ENCODE data around the gene SETBP1. TPM values are rescaled to one million over a fixed set of nuclear protein-coding genes. Genes with fewer than 3 reads are reported as not detected.

The SETBP1 gene
- total RNA-seq, 1 experiment from 2014 or later, result 9.6 TPM

DNA sequence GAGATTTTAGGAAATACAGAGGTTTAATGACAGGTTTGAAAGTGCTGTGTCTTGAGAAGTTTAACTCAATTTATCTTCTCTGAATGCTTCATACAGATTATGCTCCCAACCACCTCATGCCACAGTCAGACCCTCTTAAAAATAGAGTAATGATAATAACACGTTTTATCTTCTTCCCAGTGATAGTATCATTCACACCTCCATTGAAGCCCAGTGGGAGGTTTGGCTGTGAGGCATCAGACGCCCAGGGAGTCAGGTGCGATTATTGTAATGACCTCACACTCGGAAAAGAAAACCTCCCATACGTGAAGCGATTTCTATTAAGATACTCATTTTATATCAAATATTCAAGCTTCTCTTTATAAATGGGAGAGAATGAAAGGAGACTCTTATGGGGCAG is 366.3 kb downstream of the SETBP1 start:
- DNase-seq (ENCODE audit: low spot score), result no peak
- ChIA-PET CTCF (no interaction called here), POLR2A (no interaction called here)
- TF ChIP-seq MAX (CRISPR knock-in tag; IDR thresholded peaks at IDR 0.05) (no peak), NFYB (CRISPR knock-in tag; conservative IDR thresholded peaks at IDR 0.05; ENCODE audit: low read depth) (no peak), NR3C1 (CRISPR knock-in tag; conservative IDR thresholded peaks at IDR 0.05; ENCODE audit: low read depth) (no peak), ZNF138 (CRISPR knock-in tag; conservative IDR thresholded peaks at IDR 0.05) (no peak), ARID4B (CRISPR knock-in tag; IDR thresholded peaks at IDR 0.05; ENCODE audit: borderline replicate concordance) (no peak), EMX1 (CRISPR knock-in tag; IDR thresholded peaks at IDR 0.05) (no peak), RELA (CRISPR knock-in tag; IDR thresholded peaks at IDR 0.05; ENCODE audit: borderline replicate concordance) (no peak), USF2 (CRISPR knock-in tag; IDR thresholded peaks at IDR 0.05) (no peak), GRHL2 (CRISPR knock-in tag; IDR thresholded peaks at IDR 0.05; ENCODE audit: insufficient replicate concordance, severe bottlenecking) (no peak), GABPB1 (CRISPR knock-in tag; IDR thresholded peaks at IDR 0.05) (no peak)
- TF ChIP-seq, protein P1, sequence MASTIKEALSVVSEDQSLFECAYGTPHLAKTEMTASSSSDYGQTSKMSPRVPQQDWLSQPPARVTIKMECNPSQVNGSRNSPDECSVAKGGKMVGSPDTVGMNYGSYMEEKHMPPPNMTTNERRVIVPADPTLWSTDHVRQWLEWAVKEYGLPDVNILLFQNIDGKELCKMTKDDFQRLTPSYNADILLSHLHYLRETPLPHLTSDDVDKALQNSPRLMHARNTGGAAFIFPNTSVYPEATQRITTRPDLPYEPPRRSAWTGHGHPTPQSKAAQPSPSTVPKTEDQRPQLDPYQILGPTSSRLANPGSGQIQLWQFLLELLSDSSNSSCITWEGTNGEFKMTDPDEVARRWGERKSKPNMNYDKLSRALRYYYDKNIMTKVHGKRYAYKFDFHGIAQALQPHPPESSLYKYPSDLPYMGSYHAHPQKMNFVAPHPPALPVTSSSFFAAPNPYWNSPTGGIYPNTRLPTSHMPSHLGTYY (CRISPR knock-in tag; IDR thresholded peaks at IDR 0.05), result no peak
- TF ChIP-seq, protein P2, sequence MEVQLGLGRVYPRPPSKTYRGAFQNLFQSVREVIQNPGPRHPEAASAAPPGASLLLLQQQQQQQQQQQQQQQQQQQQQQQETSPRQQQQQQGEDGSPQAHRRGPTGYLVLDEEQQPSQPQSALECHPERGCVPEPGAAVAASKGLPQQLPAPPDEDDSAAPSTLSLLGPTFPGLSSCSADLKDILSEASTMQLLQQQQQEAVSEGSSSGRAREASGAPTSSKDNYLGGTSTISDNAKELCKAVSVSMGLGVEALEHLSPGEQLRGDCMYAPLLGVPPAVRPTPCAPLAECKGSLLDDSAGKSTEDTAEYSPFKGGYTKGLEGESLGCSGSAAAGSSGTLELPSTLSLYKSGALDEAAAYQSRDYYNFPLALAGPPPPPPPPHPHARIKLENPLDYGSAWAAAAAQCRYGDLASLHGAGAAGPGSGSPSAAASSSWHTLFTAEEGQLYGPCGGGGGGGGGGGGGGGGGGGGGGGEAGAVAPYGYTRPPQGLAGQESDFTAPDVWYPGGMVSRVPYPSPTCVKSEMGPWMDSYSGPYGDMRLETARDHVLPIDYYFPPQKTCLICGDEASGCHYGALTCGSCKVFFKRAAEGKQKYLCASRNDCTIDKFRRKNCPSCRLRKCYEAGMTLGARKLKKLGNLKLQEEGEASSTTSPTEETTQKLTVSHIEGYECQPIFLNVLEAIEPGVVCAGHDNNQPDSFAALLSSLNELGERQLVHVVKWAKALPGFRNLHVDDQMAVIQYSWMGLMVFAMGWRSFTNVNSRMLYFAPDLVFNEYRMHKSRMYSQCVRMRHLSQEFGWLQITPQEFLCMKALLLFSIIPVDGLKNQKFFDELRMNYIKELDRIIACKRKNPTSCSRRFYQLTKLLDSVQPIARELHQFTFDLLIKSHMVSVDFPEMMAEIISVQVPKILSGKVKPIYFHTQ (CRISPR knock-in tag; IDR thresholded peaks at IDR 0.05), result no peak
- Mint-ChIP-seq H3K27ac (no peak overlapping the region), H3K36me3 (no peaks in the 10 kb centered on the region), H3K27me3 (ENCODE audit: low read depth) (no peaks in the 10 kb centered on the region), H3K4me3 (no peak overlapping the region), H3K4me1 (no peaks in the 10 kb centered on the region), H3K9me3 (no peaks in the 10 kb centered on the region)
- ATAC-seq, result no peak

DNA sequence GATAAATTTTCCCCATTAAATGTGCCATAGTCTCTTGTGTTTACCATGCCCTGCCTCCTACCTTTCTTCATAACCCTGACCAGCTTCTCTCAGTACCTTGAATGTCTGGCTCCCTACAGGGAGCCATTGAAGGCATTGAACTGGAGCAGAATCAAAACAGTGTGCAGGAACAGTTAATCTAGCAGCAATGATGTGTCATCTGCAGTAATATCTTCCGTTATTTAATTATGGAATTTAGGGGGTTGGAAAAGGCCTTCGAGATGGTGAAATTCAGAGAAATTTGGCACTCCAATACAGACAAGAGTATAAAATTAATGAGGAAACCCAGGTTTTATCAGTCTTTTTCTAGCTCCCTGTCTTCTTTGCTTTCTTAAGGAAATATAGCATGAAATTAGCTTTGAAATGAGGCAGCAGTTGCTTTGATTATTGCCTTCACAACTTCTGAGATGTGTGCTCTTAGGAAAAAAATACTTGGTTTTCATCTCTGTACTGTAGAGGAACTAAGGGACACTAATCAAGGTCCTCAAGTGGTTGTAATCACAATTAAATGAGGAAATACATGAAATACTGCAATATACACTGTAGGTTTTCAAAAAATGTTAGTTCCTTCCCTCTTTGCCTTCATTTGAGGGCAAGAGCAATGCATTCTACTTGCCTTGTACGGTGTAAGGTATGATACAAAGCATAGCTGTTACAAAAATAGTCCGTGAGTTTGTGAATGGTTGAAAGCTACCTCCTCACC is 369.1 kb downstream of the SETBP1 start:
- Mint-ChIP-seq H3K4me1 (no peaks in the 10 kb centered on the region), H3K27ac (no peak overlapping the region), H3K36me3 (no peaks in the 10 kb centered on the region), H3K27me3 (ENCODE audit: low read depth) (no peaks in the 10 kb centered on the region), H3K4me3 (no peak overlapping the region), H3K9me3 (no peaks in the 10 kb centered on the region)
- no peak for DNase-seq (ENCODE audit: low spot score)
- ChIA-PET CTCF (no interaction called here), POLR2A (no interaction called here)
- ATAC-seq, result no peak
- no peak for TF ChIP-seq GRHL2 (CRISPR knock-in tag; IDR thresholded peaks at IDR 0.05; ENCODE audit: insufficient replicate concordance, severe bottlenecking)
- no peak for TF ChIP-seq USF1 (CRISPR knock-in tag; IDR thresholded peaks at IDR 0.05)
- no peak for TF ChIP-seq TEAD1 (CRISPR knock-in tag; IDR thresholded peaks at IDR 0.05)
- no peak for TF ChIP-seq NR1H2 (CRISPR knock-in tag; IDR thresholded peaks at IDR 0.05)
- TF ChIP-seq, protein P3, sequence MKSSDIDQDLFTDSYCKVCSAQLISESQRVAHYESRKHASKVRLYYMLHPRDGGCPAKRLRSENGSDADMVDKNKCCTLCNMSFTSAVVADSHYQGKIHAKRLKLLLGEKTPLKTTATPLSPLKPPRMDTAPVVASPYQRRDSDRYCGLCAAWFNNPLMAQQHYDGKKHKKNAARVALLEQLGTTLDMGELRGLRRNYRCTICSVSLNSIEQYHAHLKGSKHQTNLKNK (CRISPR knock-in tag; IDR thresholded peaks at IDR 0.05), result no peak
- TF ChIP-seq, protein P4, sequence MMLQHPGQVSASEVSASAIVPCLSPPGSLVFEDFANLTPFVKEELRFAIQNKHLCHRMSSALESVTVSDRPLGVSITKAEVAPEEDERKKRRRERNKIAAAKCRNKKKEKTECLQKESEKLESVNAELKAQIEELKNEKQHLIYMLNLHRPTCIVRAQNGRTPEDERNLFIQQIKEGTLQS (CRISPR knock-in tag; conservative IDR thresholded peaks at IDR 0.05), result no peak
- TF ChIP-seq TEAD4 (CRISPR knock-in tag; IDR thresholded peaks at IDR 0.05), result no peak
- TF ChIP-seq STAT6 (CRISPR knock-in tag; conservative IDR thresholded peaks at IDR 0.05; ENCODE audit: low read depth), result no peak
- TF ChIP-seq ZBTB21 (CRISPR knock-in tag; IDR thresholded peaks at IDR 0.05; ENCODE audit: borderline replicate concordance), result no peak
- TF ChIP-seq EMX1 (CRISPR knock-in tag; IDR thresholded peaks at IDR 0.05), result no peak
